ENCODE data around the gene SS18L1. TPM values are rescaled to one million over a fixed set of nuclear protein-coding genes. Genes with fewer than 3 reads are reported as not detected.

The SS18L1 gene
- total RNA-seq, 5 donors from 2014 or later (not counting 1 experiment from before 2014, with no cell fraction given), result 14.6 to 23.6 (median 19.4) TPM

- peaks cover 4% of the 10 kb centered on the region for H3K36me3 Mint-ChIP-seq
- no peak overlapping the region for H3K27ac Mint-ChIP-seq
- peaks cover 4 to 27% of the 10 kb centered on the region in 2 donors for H3K27me3 Mint-ChIP-seq
- H3K27me3 ChIP-seq (replicated peaks in 1 of 2; ENCODE audit: control insufficient read depth in 2 of 2, extremely low read depth in 1 of 2, insufficient read depth in 2 of 2, low read length in 1 of 2), result peaks cover 0 to 62% of the 10 kb centered on the region in 2 experiments
- no peaks in the 10 kb centered on the region for H3K9me3 Mint-ChIP-seq
- ATAC-seq (replicated peaks in 1 of 4) (no peak), DNase-seq (no peak)
- H3K4me3 ChIP-seq (ENCODE audit: control insufficient read depth in 1 of 2, extremely low read depth in 1 of 2, low read length in 1 of 2), result no peak overlapping the region
- no peaks in the 10 kb centered on the region for H3K9me3 ChIP-seq
- no peaks in the 10 kb centered on the region for H3K36me3 ChIP-seq (ENCODE audit: control insufficient read depth in 2 of 2, extremely low read depth in 1 of 2, insufficient read depth in 1 of 2, low read length in 1 of 2)
- ChIA-PET CTCF (no interaction called here), POLR2A (no interaction called here)
- no peak overlapping the region for H3K27ac ChIP-seq (ENCODE audit: low read length)
- WGBS (ENCODE audit: insufficient coverage), result 75% methylated on average over 8 of the region's 9 CpGs
- no peaks in the 10 kb centered on the region for H3K4me1 Mint-ChIP-seq
- no peaks in the 10 kb centered on the region for H3K4me1 ChIP-seq (ENCODE audit: control insufficient read depth in 1 of 2, extremely low read depth in 1 of 2, insufficient read depth in 2 of 2, low read length in 2 of 2)
- H3K4me3 Mint-ChIP-seq, result no peak overlapping the region
These were observed 68.3 kb downstream of the SS18L1 start for GRCh38 chr20:62211769-62212288.

DNA sequence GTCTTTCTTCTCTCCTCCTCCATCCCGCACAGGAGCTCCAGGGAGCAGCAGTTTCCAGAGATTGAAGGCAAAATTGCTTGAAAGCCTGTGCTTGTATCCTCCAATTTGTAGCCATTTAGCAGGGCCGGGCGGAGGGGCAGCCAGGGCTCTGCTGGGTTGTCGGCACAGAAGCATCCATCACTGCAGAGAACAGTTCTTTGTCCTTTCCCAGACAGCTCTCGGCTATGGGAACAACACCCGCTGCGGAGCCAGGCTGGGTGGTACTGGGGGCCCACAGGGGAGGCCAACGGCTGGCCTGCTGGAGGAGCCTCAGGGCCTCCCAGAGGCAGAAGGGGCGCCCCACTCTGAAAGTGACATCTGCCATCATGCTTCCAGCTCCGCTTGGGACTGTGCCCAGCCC is 68.7 kb downstream of the SS18L1 start:
- H3K4me1 Mint-ChIP-seq, result no peaks in the 10 kb centered on the region
- Histone ChIP-seq H3K27ac (ENCODE audit: low read length) (no peak overlapping the region), H3K4me3 (ENCODE audit: control insufficient read depth in 1 of 2, extremely low read depth in 1 of 2, low read length in 1 of 2) (no peak overlapping the region), H3K9me3 (no peaks in the 10 kb centered on the region), H3K27me3 (replicated peaks in 1 of 2; ENCODE audit: control insufficient read depth in 2 of 2, extremely low read depth in 1 of 2, insufficient read depth in 2 of 2, low read length in 1 of 2) (peaks cover 0 to 66% of the 10 kb centered on the region in 2 experiments), H3K4me1 (ENCODE audit: control insufficient read depth in 1 of 2, extremely low read depth in 1 of 2, insufficient read depth in 2 of 2, low read length in 2 of 2) (no peaks in the 10 kb centered on the region), H3K36me3 (ENCODE audit: control insufficient read depth in 2 of 2, extremely low read depth in 1 of 2, insufficient read depth in 1 of 2, low read length in 1 of 2) (no peaks in the 10 kb centered on the region)
- no peak overlapping the region for H3K27ac Mint-ChIP-seq
- peaks cover 7 to 31% of the 10 kb centered on the region in 2 donors for H3K27me3 Mint-ChIP-seq
- no peak for ATAC-seq (replicated peaks in 1 of 4)
- ChIA-PET CTCF (no interaction called here), POLR2A (no interaction called here)
- no peak for DNase-seq
- H3K9me3 Mint-ChIP-seq, result no peaks in the 10 kb centered on the region
- H3K36me3 Mint-ChIP-seq, result peaks cover under 1% of the 10 kb centered on the region
- no peak overlapping the region for H3K4me3 Mint-ChIP-seq
- WGBS (ENCODE audit: insufficient coverage), result 49% methylated on average over 10 of the region's 10 CpGs

DNA sequence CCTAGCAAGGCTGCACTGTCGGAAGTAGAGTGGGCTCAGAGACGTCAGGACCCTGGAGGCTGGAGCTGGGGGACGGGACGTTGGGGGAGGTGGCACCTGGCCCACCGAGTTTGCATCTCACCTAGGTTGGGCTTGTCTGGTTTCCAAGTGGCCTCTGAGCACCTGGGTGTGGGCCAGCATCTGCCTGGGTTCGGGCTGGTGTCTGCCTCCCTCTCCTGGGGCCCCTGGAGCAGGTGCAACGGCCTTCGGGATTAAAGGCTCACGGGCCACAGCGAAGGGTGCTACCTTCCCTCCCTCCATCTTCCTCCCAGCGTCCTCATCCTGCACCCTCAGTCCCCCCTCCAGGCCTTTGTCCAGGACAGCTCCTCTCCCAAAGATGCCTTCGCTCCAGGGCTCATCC is 70.5 kb downstream of the SS18L1 start:
- no peak for DNase-seq
- no peaks in the 10 kb centered on the region for H3K36me3 ChIP-seq (ENCODE audit: control insufficient read depth in 2 of 2, extremely low read depth in 1 of 2, insufficient read depth in 1 of 2, low read length in 1 of 2)
- Mint-ChIP-seq H3K36me3 (no peaks in the 10 kb centered on the region), H3K27me3 (peaks cover 7 to 44% of the 10 kb centered on the region in 2 donors), H3K27ac (no peak overlapping the region), H3K9me3 (no peaks in the 10 kb centered on the region), H3K4me3 (no peak overlapping the region), H3K4me1 (peaks cover 0 to 3% (median 2%) of the 10 kb centered on the region in 3 donors)
- H3K4me3 ChIP-seq (ENCODE audit: control insufficient read depth in 1 of 2, extremely low read depth in 1 of 2, low read length in 1 of 2), result no peak overlapping the region
- H3K9me3 ChIP-seq, result no peaks in the 10 kb centered on the region
- ChIA-PET POLR2A (interaction anchor here in 1 of 2 donors (0.5 kb wide), 1 partner anchor 41 kb away, joined by 6 read pairs; no protein-coding TSS in a partner anchor), CTCF (no interaction called here)
- H3K4me1 ChIP-seq (ENCODE audit: control insufficient read depth in 1 of 2, extremely low read depth in 1 of 2, insufficient read depth in 2 of 2, low read length in 2 of 2), result peaks cover 0 to 2% of the 10 kb centered on the region in 2 experiments
- 56% methylated on average over 12 of the region's 12 CpGs for WGBS (ENCODE audit: insufficient coverage)
- no peak overlapping the region for H3K27ac ChIP-seq (ENCODE audit: low read length)
- H3K27me3 ChIP-seq (replicated peaks in 1 of 2; ENCODE audit: control insufficient read depth in 2 of 2, extremely low read depth in 1 of 2, insufficient read depth in 2 of 2, low read length in 1 of 2), result peaks cover 0 to 81% of the 10 kb centered on the region in 2 experiments
- no peak for ATAC-seq (replicated peaks in 1 of 4)

DNA sequence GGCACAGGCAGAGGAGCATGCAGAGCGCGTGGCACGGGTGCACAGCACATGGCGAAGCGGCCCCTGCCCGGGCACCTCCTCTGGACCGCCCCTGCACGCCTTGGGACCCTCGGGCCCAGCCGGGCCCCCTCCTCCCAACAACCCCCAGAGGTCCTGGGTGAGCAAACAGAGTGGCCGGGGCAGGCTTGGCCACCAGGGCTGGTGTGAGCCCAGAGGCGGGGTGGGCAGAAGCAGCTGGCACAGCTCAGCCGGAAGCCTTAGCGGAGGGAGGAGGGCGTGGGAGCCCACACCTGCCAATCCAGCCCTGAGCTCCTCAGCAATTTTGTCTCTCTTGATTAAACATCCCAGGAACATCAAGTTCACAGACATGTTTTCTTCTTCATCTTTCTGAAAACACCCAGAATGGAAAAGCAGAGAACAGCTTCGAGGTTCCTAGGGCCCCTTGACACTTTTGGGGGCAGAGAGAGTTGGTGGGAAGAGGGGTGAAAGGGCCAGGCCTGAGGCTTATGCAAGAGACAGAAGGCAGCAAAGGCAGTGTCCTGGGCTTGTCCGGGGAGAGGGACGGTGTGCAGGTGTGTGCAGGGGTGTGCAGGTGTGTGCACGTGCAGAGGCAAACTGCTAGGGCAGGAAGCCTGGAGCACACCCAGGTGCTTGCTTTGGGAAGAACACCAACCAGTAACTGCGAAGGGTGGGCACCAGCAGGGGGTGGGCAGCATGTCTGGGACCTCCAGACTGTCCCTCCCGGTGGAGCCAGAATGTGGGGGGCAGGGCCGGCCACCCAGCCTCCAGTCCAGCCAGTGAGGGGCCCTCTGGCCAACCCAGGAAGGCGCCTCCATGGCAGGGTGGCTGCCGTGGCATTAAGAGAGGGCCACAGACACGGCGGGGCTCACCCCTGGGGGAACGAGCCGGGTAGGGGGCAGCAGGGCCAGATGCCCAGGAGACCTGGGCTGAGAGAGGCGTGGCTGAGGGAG is 71.7 kb downstream of the SS18L1 start:
- CTCF ChIA-PET, result no interaction called here

GRCh38 chr20:62215991-62216635 is 72.5 kb downstream of the SS18L1 start:
- H3K4me3 Mint-ChIP-seq, result no peak overlapping the region
- ChIA-PET CTCF (no interaction called here), POLR2A (no interaction called here)
- Histone ChIP-seq H3K4me1 (ENCODE audit: control insufficient read depth in 1 of 2, extremely low read depth in 1 of 2, insufficient read depth in 2 of 2, low read length in 2 of 2) (peaks cover 0 to 15% of the 10 kb centered on the region in 2 experiments), H3K9me3 (no peaks in the 10 kb centered on the region), H3K4me3 (ENCODE audit: control insufficient read depth in 1 of 2, extremely low read depth in 1 of 2, low read length in 1 of 2) (no peak overlapping the region), H3K36me3 (ENCODE audit: control insufficient read depth in 2 of 2, extremely low read depth in 1 of 2, insufficient read depth in 1 of 2, low read length in 1 of 2) (no peaks in the 10 kb centered on the region), H3K27ac (ENCODE audit: low read length) (no peak overlapping the region), H3K27me3 (replicated peaks in 1 of 2; ENCODE audit: control insufficient read depth in 2 of 2, extremely low read depth in 1 of 2, insufficient read depth in 2 of 2, low read length in 1 of 2) (peaks cover 1 to 76% of the 10 kb centered on the region in 2 experiments)
- H3K9me3 Mint-ChIP-seq, result no peaks in the 10 kb centered on the region
- H3K27me3 Mint-ChIP-seq, result peaks cover 9 to 48% of the 10 kb centered on the region in 2 donors
- ATAC-seq (replicated peaks in 1 of 4) (no peak), DNase-seq (no peak)
- H3K36me3 Mint-ChIP-seq, result no peaks in the 10 kb centered on the region
- H3K4me1 Mint-ChIP-seq, result peaks cover 4 to 7% (median 5%) of the 10 kb centered on the region in 3 donors
- WGBS (ENCODE audit: insufficient coverage), result 72% methylated on average over 30 of the region's 40 CpGs
- no peak overlapping the region for H3K27ac Mint-ChIP-seq

More for the DNA sequence above, 71.7 kb downstream of the SS18L1 start:
- no peak overlapping the region for H3K27ac Mint-ChIP-seq
- POLR2A ChIA-PET, result no interaction called here
- DNase-seq (no peak), ATAC-seq (replicated peaks in 1 of 4) (no peak)
- H3K4me1 Mint-ChIP-seq, result peaks cover 0 to 5% (median 4%) of the 10 kb centered on the region in 3 donors
- peaks cover 7 to 43% of the 10 kb centered on the region in 2 donors for H3K27me3 Mint-ChIP-seq
- no peaks in the 10 kb centered on the region for H3K9me3 ChIP-seq
- H3K27me3 ChIP-seq (replicated peaks in 1 of 2; ENCODE audit: control insufficient read depth in 2 of 2, extremely low read depth in 1 of 2, insufficient read depth in 2 of 2, low read length in 1 of 2), result peaks cover 0 to 76% of the 10 kb centered on the region in 2 experiments
- H3K9me3 Mint-ChIP-seq, result no peaks in the 10 kb centered on the region
- H3K4me3 ChIP-seq (ENCODE audit: control insufficient read depth in 1 of 2, extremely low read depth in 1 of 2, low read length in 1 of 2), result no peak overlapping the region
- H3K4me3 Mint-ChIP-seq, result no peak overlapping the region
- H3K27ac ChIP-seq (ENCODE audit: low read length), result no peak overlapping the region
- H3K4me1 ChIP-seq (ENCODE audit: control insufficient read depth in 1 of 2, extremely low read depth in 1 of 2, insufficient read depth in 2 of 2, low read length in 2 of 2), result peaks cover 0 to 8% of the 10 kb centered on the region in 2 experiments
- WGBS (ENCODE audit: insufficient coverage), result 72% methylated on average over 20 of the region's 29 CpGs
- H3K36me3 ChIP-seq (ENCODE audit: control insufficient read depth in 2 of 2, extremely low read depth in 1 of 2, insufficient read depth in 1 of 2, low read length in 1 of 2), result no peaks in the 10 kb centered on the region
- no peaks in the 10 kb centered on the region for H3K36me3 Mint-ChIP-seq

All from T-cell (primary cell).